Prostate gland (tissue), 2 donors: ENCODE measurements around the gene PCDHA3. TPM values are rescaled to one million over a fixed set of nuclear protein-coding genes. Genes with fewer than 3 reads are reported as not detected.
"Not testable (repeated sequence)": the region's sequence is repeated elsewhere in the genome, so short reads cannot be mapped to it uniquely, and the experiment has no call there.

Experiments
- DNase-seq: peaks from one replicate; pipeline ENCODE4 v3.0.0-alpha.2; 2019; ENCODE audit warnings: low spot score
- H3K27ac ChIP-seq, 2 donors: fragments of 200-600 bp; sonication (generic); 2 replicates each; pipeline ENCODE4 v1.5.1; 2017 to 2019
- H3K27me3 ChIP-seq: fragments of 200-600 bp; sonication (generic); replicated peaks from 2 replicates; pipeline ENCODE4 v1.5.1; 2019; ENCODE audit not compliant: insufficient read depth
- H3K36me3 ChIP-seq, 2 donors: fragments of 200-600 bp; sonication (generic); 1 replicate in 1 of 2; 2 replicates in 1 of 2; pipeline versions ENCODE4 v1.5.1 to v1.8.1; 2017 to 2019
- H3K4me1 ChIP-seq: fragments of 200-600 bp; sonication (generic); replicated peaks from 2 replicates; pipeline ENCODE4 v1.5.1; 2019
- H3K4me3 ChIP-seq, 2 donors: fragments of 200-600 bp; sonication (generic); 2 replicates each; pipeline ENCODE4 v1.5.1; 2017 to 2019
- H3K9me3 ChIP-seq: fragments of 200-600 bp; sonication (generic); 2 replicates; pipeline ENCODE4 v1.5.1; 2017
- CTCF ChIP-seq, 4 experiments: fragments of 200-600 bp in 2 of 4; fragments of 450-650 bp in 2 of 4; sonication (generic) in 2 of 4; IDR thresholded peaks; 1 replicate in 3 of 4; 2 replicates in 1 of 4; pipeline ENCODE4 v1.5.1; 2016 to 2019; ENCODE audit warnings: antibody characterized with exemption in 4 of 4, mild to moderate bottlenecking in 2 of 4, moderate library complexity in 2 of 4
- POLR2A ChIP-seq: fragments of 450-650 bp; IDR thresholded peaks from one replicate; pipeline ENCODE4 v1.6.1; 2016; ENCODE audit warnings: antibody characterized with exemption, mild to moderate bottlenecking
- POLR2AphosphoS5 ChIP-seq: sonication (generic); formaldehyde crosslinking; IDR thresholded peaks from one replicate; pipeline ENCODE4 v1.6.1; 2017; ENCODE audit warnings: antibody characterized with exemption
- WGBS: methylation state at CpG from one replicate; pipeline ENCODE4 v1.1.5; 2018; 5-methylcytosine and 5-hydroxymethylcytosine counted together
- intact Hi-C: fragments of 100-400 bp; cut with DNase I; formaldehyde crosslinking; loops from one replicate; pipeline ENCODE4 v1.14.2; 2022
- total RNA-seq, 2 donors: library from RNA; depleted of rRNA; stranded (reverse); fragments of >200 nt; gene quantifications; one replicate each; pipeline ENCODE4 v1.1.0, GENCODE V29; 2016

PCDHA3 gene
- total RNA-seq, 2 donors from 2014 or later = 0.09 to 1.0 TPM

GRCh38 chr5:140794595-140795258 is 6.1 kb upstream of the PCDHA3 start, which contains the start of gene PCDHA2:
TSS of gene PCDHA2 (plus strand) at chr5:140794852.
- H3K4me3 ChIP-seq = no peak within 1 kb of the TSS
- no peaks in the 10 kb centered on the region for H3K9me3 ChIP-seq
- H3K27ac ChIP-seq = no peak within 1 kb of the TSS
- intact Hi-C loops = no loop called here
- TF ChIP-seq CTCF (IDR thresholded peaks at IDR 0.05) (no peak), POLR2A (no peak), POLR2AphosphoS5 (no peak)
- 29% methylated on average over 27 of the region's 27 CpGs for WGBS
- no peaks in the 10 kb centered on the region for H3K4me1 ChIP-seq
- H3K27me3 ChIP-seq = no peaks in the 10 kb centered on the region
- DNase-seq = no peak
- no peaks in the 10 kb centered on the region for H3K36me3 ChIP-seq

GRCh38 chr5:140795259-140795641 is 5.6 kb upstream of the PCDHA3 start:
- Histone ChIP-seq H3K27ac (no peak overlapping the region), H3K27me3 (no peaks in the 10 kb centered on the region), H3K36me3 (no peaks in the 10 kb centered on the region), H3K9me3 (no peaks in the 10 kb centered on the region), H3K4me3 (no peak overlapping the region), H3K4me1 (no peaks in the 10 kb centered on the region)
- WGBS = 19% methylated on average over 15 of the region's 15 CpGs
- no peak for TF ChIP-seq CTCF (IDR thresholded peaks at IDR 0.05)
- no peak for TF ChIP-seq POLR2A
- TF ChIP-seq POLR2AphosphoS5 = no peak
- DNase-seq = no peak
- intact Hi-C loops = no loop called here

GRCh38 chr5:140796072-140796717 is 4.7 kb upstream of the PCDHA3 start:
- H3K27ac ChIP-seq, H3K9me3 ChIP-seq, H3K36me3 ChIP-seq, H3K4me3 ChIP-seq, H3K4me1 ChIP-seq, DNase-seq, intact Hi-C loops, H3K27me3 ChIP-seq: not testable (repeated sequence)
- 53% methylated on average over 72 of the region's 72 CpGs for WGBS

GRCh38 chr5:140796718-140797095 is 4.2 kb upstream of the PCDHA3 start:
- 53% methylated on average over 38 of the region's 39 CpGs for WGBS
- intact Hi-C loops = no loop called here
- Histone ChIP-seq H3K4me1 (no peaks in the 10 kb centered on the region), H3K36me3 (no peaks in the 10 kb centered on the region), H3K4me3 (no peak overlapping the region), H3K27ac (no peak overlapping the region), H3K9me3 (no peaks in the 10 kb centered on the region), H3K27me3 (peaks cover 4% of the 10 kb centered on the region)
- DNase-seq = no peak
- TF ChIP-seq POLR2AphosphoS5 = no peak

GRCh38 chr5:140801494-140801841 is 611 bp downstream of the PCDHA3 start:
- Histone ChIP-seq H3K4me1 (no peaks in the 10 kb centered on the region), H3K27ac (no peak overlapping the region), H3K4me3 (no peak overlapping the region), H3K36me3 (no peaks in the 10 kb centered on the region), H3K27me3 (peaks cover 5% of the 10 kb centered on the region), H3K9me3 (no peaks in the 10 kb centered on the region)
- 13% methylated on average over 16 of the region's 16 CpGs for WGBS
- no peak for DNase-seq
- intact Hi-C loops = no loop called here
- TF ChIP-seq POLR2A (no peak), POLR2AphosphoS5 (no peak), CTCF (IDR thresholded peaks at IDR 0.05) (no peak)

- WGBS = 42% methylated on average over 45 of the region's 45 CpGs
- H3K36me3 ChIP-seq, H3K4me1 ChIP-seq, H3K27ac ChIP-seq, DNase-seq, H3K4me3 ChIP-seq, H3K27me3 ChIP-seq, intact Hi-C loops, H3K9me3 ChIP-seq: not testable (repeated sequence)
These were observed 1.5 kb downstream of the PCDHA3 start for GRCh38 chr5:140802381-140802780.
